Placental epithelial cell (primary cell): ENCODE measurements around the gene DNAJC19. TPM values are rescaled to one million over a fixed set of nuclear protein-coding genes. Genes with fewer than 3 reads are reported as not detected.

Experiments
- total RNA-seq: library from RNA; depleted of rRNA; stranded (reverse); fragments of >200 nt; gene quantifications from 2 replicates; pipeline ENCODE4 v1.2.3, GENCODE V29; 2012

Gene DNAJC19
- 19.0 and 24.7 TPM in 2 replicates for total RNA-seq

DNA sequence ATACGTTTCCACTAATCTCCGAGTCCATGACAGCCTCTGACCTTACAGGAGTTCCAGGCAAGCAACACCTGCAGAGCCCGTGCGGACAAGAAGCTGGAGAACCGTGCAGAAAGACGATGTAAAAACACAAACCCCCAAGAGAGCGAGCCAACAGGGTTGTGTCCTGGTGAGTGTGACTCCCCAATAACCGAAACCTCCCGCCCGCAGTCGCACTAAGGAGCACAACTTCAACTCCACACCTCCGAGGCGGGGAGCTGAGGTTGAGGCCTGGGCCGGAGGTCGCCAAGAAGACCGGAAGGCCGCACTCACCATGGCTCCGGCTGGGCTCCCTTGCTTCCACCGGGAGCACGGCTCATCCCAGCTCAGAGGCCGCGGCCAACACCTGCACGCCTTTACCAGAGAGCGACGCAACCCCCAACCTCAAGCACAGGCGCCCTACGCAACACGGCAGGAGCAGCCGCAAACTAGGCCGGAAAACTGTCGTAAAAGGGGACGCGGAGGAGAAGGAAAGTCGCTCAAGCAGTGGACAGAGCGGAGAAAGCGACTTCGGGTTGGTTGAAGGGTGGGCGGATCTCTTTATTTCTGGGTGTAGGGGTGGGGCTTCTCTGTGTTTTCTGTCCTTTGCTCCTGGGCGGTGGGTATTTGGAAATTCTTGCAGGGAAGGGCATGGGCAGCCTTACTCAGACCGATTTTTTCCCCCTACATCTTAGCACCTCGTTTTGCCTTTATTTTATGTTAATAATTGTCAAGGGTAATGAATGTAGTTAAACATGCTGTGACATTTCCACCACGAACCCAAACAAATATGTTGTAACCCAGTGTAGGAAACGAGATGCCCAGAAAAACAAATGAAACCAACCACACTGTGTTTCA lies at the start of gene DNAJC19:
Gene DNAJC19 (minus strand): TSS at position 446 of the 873 bp plus-strand sequence. CDS start 134 bp downstream, at position 312.

Other genes with a start within 250 kb of the DNAJC19 start
- gene FXR1, start 77.1 kb downstream of the DNAJC19 start, total RNA-seq = 119 and 157 TPM in 2 replicates